A549 (cell line): ENCODE measurements around the gene MYO18A.

Experiments used
- CBX8 ChIP-seq: fragments of 200-600 bp; sonication (generic); IDR thresholded peaks from 2 replicates; pipeline ENCODE4 v1.6.1; 2016
- MAZ ChIP-seq: fragments of 150-350 bp; IDR thresholded peaks from 2 replicates; pipeline ENCODE4 v1.6.1; 2014; ENCODE audit warnings: antibody characterized with exemption, low read depth, low read length, borderline replicate concordance
- TF ChIP-seq, protein P1 (sequence below): fragments of >200 bp; sonication (Bioruptor Twin); formaldehyde crosslinking; IDR thresholded peaks from 3 replicates; pipeline ENCODE4 v1.5.1; 2016

DNA sequence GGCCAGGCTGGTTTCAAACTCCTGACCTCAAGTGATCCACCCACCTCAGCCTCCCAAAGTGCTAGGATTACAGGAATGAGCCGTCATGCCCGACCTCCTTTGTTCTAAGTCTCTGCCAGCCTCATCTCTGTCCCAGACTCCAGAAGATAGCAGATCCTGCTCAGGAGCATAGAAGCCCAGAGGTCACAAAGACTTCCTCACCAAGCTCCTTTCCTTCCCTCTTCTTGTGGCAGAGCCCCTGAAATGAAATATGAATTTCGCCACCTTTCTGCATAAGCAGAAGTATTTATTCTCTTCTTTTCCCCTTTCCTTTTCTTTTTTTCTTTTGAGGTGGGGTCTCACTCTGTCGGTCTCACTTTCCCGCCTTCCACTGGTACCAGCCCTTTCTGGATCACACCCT is 148.7 kb downstream of the MYO18A start:
- TF ChIP-seq MAZ = no peak
- TF ChIP-seq CBX8 = no peak
- TF ChIP-seq, protein P1, sequence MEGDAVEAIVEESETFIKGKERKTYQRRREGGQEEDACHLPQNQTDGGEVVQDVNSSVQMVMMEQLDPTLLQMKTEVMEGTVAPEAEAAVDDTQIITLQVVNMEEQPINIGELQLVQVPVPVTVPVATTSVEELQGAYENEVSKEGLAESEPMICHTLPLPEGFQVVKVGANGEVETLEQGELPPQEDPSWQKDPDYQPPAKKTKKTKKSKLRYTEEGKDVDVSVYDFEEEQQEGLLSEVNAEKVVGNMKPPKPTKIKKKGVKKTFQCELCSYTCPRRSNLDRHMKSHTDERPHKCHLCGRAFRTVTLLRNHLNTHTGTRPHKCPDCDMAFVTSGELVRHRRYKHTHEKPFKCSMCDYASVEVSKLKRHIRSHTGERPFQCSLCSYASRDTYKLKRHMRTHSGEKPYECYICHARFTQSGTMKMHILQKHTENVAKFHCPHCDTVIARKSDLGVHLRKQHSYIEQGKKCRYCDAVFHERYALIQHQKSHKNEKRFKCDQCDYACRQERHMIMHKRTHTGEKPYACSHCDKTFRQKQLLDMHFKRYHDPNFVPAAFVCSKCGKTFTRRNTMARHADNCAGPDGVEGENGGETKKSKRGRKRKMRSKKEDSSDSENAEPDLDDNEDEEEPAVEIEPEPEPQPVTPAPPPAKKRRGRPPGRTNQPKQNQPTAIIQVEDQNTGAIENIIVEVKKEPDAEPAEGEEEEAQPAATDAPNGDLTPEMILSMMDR = no peak
